Stimulated activated effector memory CD8-positive, alpha-beta T cell treated with anti-CD3 and anti-CD28 coated beads, Interleukin-12 subunit alpha, Interleukin-12 subunit beta, amount 100 ng/mL, for 72 hours (primary cell): ENCODE results near the gene IGFLR1.
"Not testable (repeated sequence)": the region's sequence is repeated elsewhere in the genome, so short reads cannot be mapped to it uniquely, and the experiment has no call there.

ENCODE experiments used
- ATAC-seq: fragments of 150-1000 bp; cut with Tn5 transposase; 2 replicates; pipeline ENCODE4 v1.10.0; 2021
- DNase-seq, 2 donors: peaks; one replicate each; pipeline ENCODE4 v3.0.0; 2021 to 2022; ENCODE audit warnings: low spot score in 2 of 2
- H3K27ac Mint-ChIP-seq: one replicate; pipeline ENCODE4 v1.8.0; 2022; ENCODE audit warnings: mild to moderate bottlenecking, mixed read lengths
- H3K36me3 Mint-ChIP-seq: one replicate; pipeline ENCODE4 v1.8.0; 2022; ENCODE audit warnings: mild to moderate bottlenecking, mixed read lengths
- H3K4me1 Mint-ChIP-seq: one replicate; pipeline ENCODE4 v1.8.0; 2022; ENCODE audit warnings: mixed read lengths
- H3K4me3 Mint-ChIP-seq: one replicate; pipeline ENCODE4 v1.8.0; 2022; ENCODE audit warnings: mild to moderate bottlenecking, mixed read lengths
- H3K9me3 Mint-ChIP-seq: one replicate; pipeline ENCODE4 v1.8.0; 2022; ENCODE audit warnings: mixed read lengths

The IGFLR1 gene

DNA sequence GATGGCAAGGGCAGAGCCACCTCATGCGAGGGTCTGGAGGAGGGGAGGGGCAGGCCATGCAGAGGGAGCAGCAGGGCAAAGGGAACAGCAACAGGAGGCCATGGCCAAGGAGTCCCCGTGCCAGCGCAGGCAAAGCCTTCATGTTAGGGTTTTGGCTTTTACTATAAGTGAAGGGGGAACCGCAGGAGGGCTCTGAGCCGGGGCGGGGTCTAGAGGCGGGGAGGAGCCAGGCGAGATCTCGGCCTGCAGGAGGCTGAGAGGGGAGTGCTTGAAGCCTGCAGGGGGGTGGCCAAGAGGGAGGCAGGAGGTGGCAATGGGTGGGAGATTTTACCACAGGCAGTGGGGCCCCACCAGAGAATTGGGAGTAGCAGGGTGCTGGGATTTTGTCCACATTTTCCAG lies 39.4 kb upstream of the IGFLR1 start:
- peaks cover 13% of the 10 kb centered on the region for H3K4me1 Mint-ChIP-seq
- no peak for ATAC-seq
- H3K9me3 Mint-ChIP-seq = no peaks in the 10 kb centered on the region
- no peak for DNase-seq
- no peak overlapping the region for H3K27ac Mint-ChIP-seq
- H3K36me3 Mint-ChIP-seq = peaks cover 16% of the 10 kb centered on the region
- no peak overlapping the region for H3K4me3 Mint-ChIP-seq

GRCh38 chr19:35780717-35781116 lies 38.5 kb upstream of the IGFLR1 start:
- H3K4me1 Mint-ChIP-seq = peaks cover 22% of the 10 kb centered on the region
- no peak for DNase-seq
- H3K36me3 Mint-ChIP-seq = peaks cover 24% of the 10 kb centered on the region
- ATAC-seq = no peak
- no peak overlapping the region for H3K4me3 Mint-ChIP-seq
- H3K27ac Mint-ChIP-seq = no peak overlapping the region
- no peaks in the 10 kb centered on the region for H3K9me3 Mint-ChIP-seq

- no peaks in the 10 kb centered on the region for H3K9me3 Mint-ChIP-seq
- ATAC-seq (no peak), DNase-seq (no peak)
- peaks cover 23% of the 10 kb centered on the region for H3K4me1 Mint-ChIP-seq
- no peak overlapping the region for H3K4me3 Mint-ChIP-seq
- H3K36me3 Mint-ChIP-seq = peaks cover 26% of the 10 kb centered on the region
- H3K27ac Mint-ChIP-seq = no peak overlapping the region
These were observed 37.8 kb upstream of the IGFLR1 start for GRCh38 chr19:35780058-35780457.

DNA sequence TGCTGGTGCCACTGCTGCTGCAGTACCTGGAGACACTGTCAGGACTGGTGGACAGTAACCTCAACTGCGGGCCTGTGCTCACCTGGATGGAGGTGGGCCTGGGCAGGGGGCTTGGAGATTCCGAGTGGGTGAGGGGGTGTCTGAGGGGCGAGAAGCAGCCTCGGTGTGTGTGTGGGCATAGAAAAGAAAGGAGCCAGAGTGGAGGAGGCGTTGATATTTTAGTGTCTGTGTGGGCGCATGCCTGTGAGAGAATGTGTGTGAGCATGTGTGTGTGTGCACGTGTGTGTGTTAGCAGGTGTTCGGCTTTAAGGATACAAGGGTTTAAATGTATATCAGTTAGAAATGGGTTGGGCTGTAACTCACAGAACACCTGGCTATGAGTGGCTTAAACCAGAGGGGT lies 36.8 kb upstream of the IGFLR1 start:
- Mint-ChIP-seq H3K4me1 (peaks cover 33% of the 10 kb centered on the region), H3K4me3 (no peak overlapping the region), H3K9me3 (no peaks in the 10 kb centered on the region), H3K27ac (peak overlapping the region; percentile 40), H3K36me3 (peaks cover 30% of the 10 kb centered on the region)
- no peak for DNase-seq
- ATAC-seq = no peak

DNA sequence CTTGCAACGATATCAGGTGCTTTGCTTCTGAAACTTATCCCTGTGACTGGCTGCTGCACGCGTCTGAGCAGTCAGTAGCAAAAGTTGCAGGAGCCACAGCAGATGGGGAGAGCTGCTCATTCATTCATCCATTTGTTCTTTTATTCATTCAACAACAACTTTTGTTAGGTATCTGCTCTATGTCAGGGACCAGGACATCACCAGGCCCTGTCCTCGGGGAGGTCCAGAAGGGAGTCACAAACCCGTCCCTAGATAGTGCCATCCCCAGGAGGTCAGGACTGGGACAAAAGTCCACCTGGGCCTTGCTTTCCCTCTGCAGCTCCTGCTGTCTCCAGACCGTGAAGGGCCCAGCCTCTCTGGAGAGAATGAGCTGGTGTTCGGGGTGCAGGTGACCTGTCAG lies 35.7 kb upstream of the IGFLR1 start:
- Mint-ChIP-seq H3K27ac (no peak overlapping the region), H3K4me1 (peaks cover 25% of the 10 kb centered on the region)

GRCh38 chr19:35777086-35777841 lies 35.0 kb upstream of the IGFLR1 start:
- H3K9me3 Mint-ChIP-seq = no peaks in the 10 kb centered on the region
- no peak for DNase-seq
- no peak for ATAC-seq
- H3K36me3 Mint-ChIP-seq = peaks cover 30% of the 10 kb centered on the region
- H3K4me3 Mint-ChIP-seq = peak overlapping the region; percentile 82
- peaks cover 25% of the 10 kb centered on the region for H3K4me1 Mint-ChIP-seq
- H3K27ac Mint-ChIP-seq = peak overlapping the region; percentile 80

More for the DNA sequence above, 35.7 kb upstream of the IGFLR1 start:
- Mint-ChIP-seq H3K36me3 (peaks cover 30% of the 10 kb centered on the region), H3K4me3 (no peak overlapping the region), H3K9me3 (no peaks in the 10 kb centered on the region)
- ATAC-seq = no peak
- DNase-seq = no peak

GRCh38 chr19:35776102-35776788 lies 34.0 kb upstream of the IGFLR1 start:
- DNase-seq (no peak), ATAC-seq (no peak)
- Mint-ChIP-seq H3K27ac (peak overlapping the region; percentile 80), H3K36me3 (peaks cover 24% of the 10 kb centered on the region), H3K4me3 (peak overlapping the region; percentile 82), H3K4me1 (peaks cover 25% of the 10 kb centered on the region), H3K9me3 (no peaks in the 10 kb centered on the region)

DNA sequence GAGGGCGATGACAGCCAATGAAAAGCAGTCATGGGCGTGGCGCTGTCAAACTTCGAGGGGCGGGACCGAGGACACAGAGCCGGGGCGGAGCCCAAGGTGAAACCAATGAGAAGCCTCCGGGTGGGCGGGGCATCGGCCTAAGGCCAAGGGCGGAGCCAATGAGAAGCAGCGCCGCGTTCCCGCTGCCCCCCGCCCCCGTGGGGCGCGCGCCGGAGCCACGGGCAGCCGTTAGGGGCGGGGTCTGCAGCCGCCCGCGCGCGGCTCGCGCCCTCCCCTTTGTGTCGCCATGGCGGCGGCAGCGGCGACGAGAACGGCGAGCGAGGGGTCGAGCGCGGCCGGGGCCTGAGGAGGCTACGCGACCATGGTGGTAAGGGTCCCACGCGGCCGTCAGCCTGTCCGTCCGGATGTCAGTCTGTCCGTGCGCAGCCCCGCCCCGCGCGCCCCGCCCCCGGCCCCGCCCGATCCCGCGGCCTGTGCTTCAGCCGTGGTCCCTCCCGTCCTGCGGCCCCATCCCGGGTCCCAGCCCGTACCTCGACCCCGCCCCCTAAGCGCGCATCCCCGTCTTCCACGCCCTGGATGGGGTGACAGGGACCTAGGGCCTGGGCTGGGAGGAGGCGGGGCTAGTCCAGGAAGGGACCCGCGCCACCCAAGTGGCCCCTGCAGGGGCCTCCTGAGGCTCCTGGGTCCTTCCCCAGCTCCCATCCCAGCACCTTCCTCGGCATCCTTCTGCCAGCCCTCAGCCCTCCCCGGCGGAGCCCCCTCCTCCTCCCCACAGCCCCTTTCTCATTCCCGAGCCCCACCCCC lies 33.2 kb upstream of the IGFLR1 start, which contains the start of gene ARHGAP33:
Gene ARHGAP33, plus strand, starts transcription at position 267 of the 804 bp plus-strand sequence. Its CDS starts 95 bp downstream, at position 362.
- Mint-ChIP-seq H3K4me1 (peaks cover 25% of the 10 kb centered on the region), H3K36me3 (peaks cover 23% of the 10 kb centered on the region), H3K27ac (peak within 1 kb of the TSS; percentile 80), H3K4me3 (peak within 1 kb of the TSS; percentile 82), H3K9me3 (no peaks in the 10 kb centered on the region)
- ATAC-seq (peak; percentile 95), DNase-seq (peak; percentile 98 to 99)

- Mint-ChIP-seq H3K27ac (no peak overlapping the region), H3K9me3 (no peaks in the 10 kb centered on the region), H3K4me3 (peak overlapping the region; percentile 82), H3K36me3 (peaks cover 24% of the 10 kb centered on the region), H3K4me1 (peaks cover 25% of the 10 kb centered on the region)
- peak; percentile 4 for ATAC-seq
- DNase-seq = no peak
These were observed 32.7 kb upstream of the IGFLR1 start for GRCh38 chr19:35775046-35775297.

DNA sequence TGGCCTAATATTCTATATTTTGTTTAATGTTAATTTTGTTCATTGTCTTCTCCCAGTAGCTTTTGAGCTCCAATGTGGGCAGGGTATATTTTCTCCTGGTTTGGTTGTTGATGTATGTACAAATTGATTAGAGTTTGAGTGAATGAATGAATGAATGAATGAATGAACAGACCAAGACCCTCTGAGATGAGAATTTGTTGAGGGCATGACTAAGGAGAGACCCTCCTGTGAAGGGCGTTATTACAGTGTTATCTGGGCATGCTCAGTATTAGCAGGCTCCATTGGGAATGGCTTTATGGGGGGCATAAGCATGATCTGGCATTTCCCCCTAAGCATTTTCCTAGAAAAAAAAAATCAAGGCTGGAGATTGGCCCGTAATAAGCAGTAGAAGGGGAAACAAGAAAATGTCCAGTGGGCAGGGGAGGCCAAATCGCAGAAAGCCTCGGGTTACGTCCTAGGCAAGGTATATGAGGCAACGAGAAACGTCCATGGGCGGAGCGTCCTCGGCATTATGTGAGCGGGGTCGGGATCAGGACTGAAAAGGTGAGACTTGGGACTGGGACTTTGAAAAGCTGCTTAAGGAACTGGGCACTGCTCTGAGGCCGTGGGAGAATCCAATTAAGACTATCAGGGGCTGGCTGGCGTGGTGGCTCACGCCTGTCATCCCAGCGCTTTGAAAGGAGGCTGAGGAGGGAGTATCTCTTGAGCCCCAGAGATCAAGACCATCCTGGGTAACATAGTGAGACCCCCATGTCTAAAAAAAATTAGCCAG lies 32.2 kb upstream of the IGFLR1 start:
- H3K4me3 Mint-ChIP-seq = peak overlapping the region; percentile 82
- no peaks in the 10 kb centered on the region for H3K9me3 Mint-ChIP-seq
- ATAC-seq (no peak), DNase-seq (no peak)
- peaks cover 25% of the 10 kb centered on the region for H3K4me1 Mint-ChIP-seq
- H3K36me3 Mint-ChIP-seq = peaks cover 24% of the 10 kb centered on the region
- H3K27ac Mint-ChIP-seq = no peak overlapping the region

GRCh38 chr19:35773020-35773806 lies 31.0 kb upstream of the IGFLR1 start:
- Mint-ChIP-seq H3K4me3 (no peak overlapping the region), H3K9me3 (no peaks in the 10 kb centered on the region), H3K36me3 (peaks cover 33% of the 10 kb centered on the region), H3K4me1 (peaks cover 25% of the 10 kb centered on the region), H3K27ac (no peak overlapping the region)
- ATAC-seq (no peak), DNase-seq (no peak)

GRCh38 chr19:35772362-35772761 lies 30.1 kb upstream of the IGFLR1 start:
- H3K9me3 Mint-ChIP-seq, H3K27ac Mint-ChIP-seq, DNase-seq, H3K4me3 Mint-ChIP-seq, ATAC-seq: not testable (repeated sequence)
- H3K4me1 Mint-ChIP-seq = peaks cover 25% of the 10 kb centered on the region
- peaks cover 33% of the 10 kb centered on the region for H3K36me3 Mint-ChIP-seq

- ATAC-seq = no peak
- no peak overlapping the region for H3K4me3 Mint-ChIP-seq
- no peak for DNase-seq
- peak overlapping the region; percentile 58 for H3K27ac Mint-ChIP-seq
- H3K36me3 Mint-ChIP-seq = peaks cover 44% of the 10 kb centered on the region
- no peaks in the 10 kb centered on the region for H3K4me1 Mint-ChIP-seq
- no peaks in the 10 kb centered on the region for H3K9me3 Mint-ChIP-seq
These were observed 25.8 kb upstream of the IGFLR1 start for GRCh38 chr19:35768082-35768421.

DNA sequence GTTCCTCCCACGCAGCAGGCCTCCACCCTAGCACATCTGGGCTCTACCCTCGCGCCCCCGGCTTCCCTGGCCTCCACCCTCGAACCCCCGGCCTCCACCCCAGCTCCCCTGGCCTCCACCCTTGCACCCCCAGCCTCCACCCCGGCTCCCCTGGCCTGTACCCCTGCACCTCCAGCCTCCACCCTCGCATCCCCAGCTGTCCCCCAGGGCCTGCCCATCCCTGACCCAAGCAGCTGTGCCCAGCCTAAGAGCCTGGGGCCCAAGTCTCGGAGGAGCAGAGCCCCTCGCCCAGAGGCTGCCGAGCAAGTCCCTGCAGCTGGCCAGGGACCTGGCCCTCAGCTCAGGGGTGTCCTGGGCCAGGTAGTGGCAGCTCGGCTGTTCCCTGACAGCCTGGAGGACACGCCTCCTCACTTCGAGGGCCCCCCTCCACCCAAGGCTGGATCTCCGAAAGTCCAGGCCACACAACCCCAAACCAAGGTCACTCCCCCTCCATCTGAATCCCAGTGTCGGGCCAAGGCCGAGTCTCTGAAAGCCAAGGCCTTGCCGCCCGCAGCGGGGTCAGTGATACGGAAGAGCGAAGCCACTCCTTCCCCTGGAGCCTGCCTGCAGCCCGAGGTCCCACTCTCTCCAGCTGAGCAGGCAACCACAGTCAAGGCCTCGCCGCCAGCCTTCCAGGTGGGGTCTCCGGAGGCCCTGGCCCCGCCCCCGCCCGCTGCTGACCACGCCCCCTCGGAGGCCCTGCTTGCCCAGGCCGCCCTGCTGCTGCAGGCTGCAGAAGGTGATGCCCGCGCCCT lies 25.2 kb upstream of the IGFLR1 start:
- Mint-ChIP-seq H3K9me3 (no peaks in the 10 kb centered on the region), H3K4me3 (no peak overlapping the region), H3K36me3 (peaks cover 50% of the 10 kb centered on the region), H3K4me1 (no peaks in the 10 kb centered on the region), H3K27ac (no peak overlapping the region)
- ATAC-seq (peak; percentile 21), DNase-seq (no peak)
